Liver (tissue), 9 donors: Measurements from ENCODE around the gene C3orf22. TPM values are rescaled to one million over a fixed set of nuclear protein-coding genes. Genes with fewer than 3 reads are reported as not detected.

Experiments used
- DNase-seq: peaks from one replicate; pipeline ENCODE4 v3.0.0-alpha.2; 2017; ENCODE audit warnings: low spot score
- H3K27ac ChIP-seq, 2 donors: one replicate each; pipeline ENCODE4 v1.7.0; 2013; ENCODE audit warnings: inconsistent platforms in 2 of 2, low read length in 2 of 2, control low read depth in 1 of 2, low read depth in 1 of 2, mild to moderate bottlenecking in 1 of 2
- H3K27me3 ChIP-seq, 4 donors: one replicate each; pipeline versions ENCODE4 v1.6.1 to v1.7.0; 2013; ENCODE audit warnings: low read length in 3 of 4, inconsistent platforms in 1 of 4, mild to moderate bottlenecking in 1 of 4, moderate library complexity in 1 of 4; ENCODE audit not compliant: control insufficient read depth in 4 of 4, insufficient read depth in 4 of 4
- H3K36me3 ChIP-seq, 4 donors: one replicate each; pipeline versions ENCODE4 v1.6.1 to v1.7.0; 2013; ENCODE audit warnings: low read length in 3 of 4, mild to moderate bottlenecking in 3 of 4, low read depth in 1 of 4, moderate library complexity in 1 of 4; ENCODE audit not compliant: control insufficient read depth in 4 of 4, insufficient read depth in 3 of 4
- H3K4me1 ChIP-seq, 4 donors: one replicate each; pipeline versions ENCODE4 v1.6.1 to v1.7.0; 2013; ENCODE audit warnings: low read length in 3 of 4, mild to moderate bottlenecking in 3 of 4, moderate library complexity in 1 of 4; ENCODE audit not compliant: control insufficient read depth in 4 of 4, insufficient read depth in 4 of 4
- H3K4me3 ChIP-seq, 3 donors: one replicate each; pipeline versions ENCODE4 v1.6.1 to v1.7.0; 2013; ENCODE audit warnings: low read length in 3 of 3, control low read depth in 1 of 3, low read depth in 1 of 3, mild to moderate bottlenecking in 1 of 3
- H3K9ac ChIP-seq, 2 donors: one replicate each; pipeline ENCODE4 v1.7.0; 2013; ENCODE audit warnings: low read length in 2 of 2, mild to moderate bottlenecking in 2 of 2, moderate library complexity in 2 of 2, control low read depth in 1 of 2, low read depth in 1 of 2
- H3K9me3 ChIP-seq, 4 donors: one replicate each; pipeline versions ENCODE4 v1.6.1 to v1.7.0; 2013; ENCODE audit warnings: low read length in 3 of 4; ENCODE audit not compliant: control insufficient read depth in 4 of 4
- ATF3 ChIP-seq: IDR thresholded peaks from 2 replicates; pipeline ENCODE4 v1.6.1; 2016; ENCODE audit warnings: antibody characterized with exemption
- EGR1 ChIP-seq, 2 donors: IDR thresholded peaks; 2 replicates each; pipeline ENCODE4 v1.6.1; 2016 to 2018; ENCODE audit warnings: antibody characterized with exemption in 2 of 2, low read depth in 2 of 2
- FOXA1 ChIP-seq: IDR thresholded peaks from 2 replicates; pipeline ENCODE4 v1.6.1; 2016; ENCODE audit warnings: antibody characterized with exemption
- GABPA ChIP-seq, 2 donors: IDR thresholded peaks in 1 of 2; conservative IDR thresholded peaks in 1 of 2; 2 replicates each; pipeline ENCODE4 v1.6.1; 2016; ENCODE audit warnings: antibody characterized with exemption in 2 of 2, mild to moderate bottlenecking in 1 of 2, moderate library complexity in 1 of 2
- HNF4A ChIP-seq, 2 donors: conservative IDR thresholded peaks; 2 replicates each; pipeline ENCODE4 v1.6.1; 2016; ENCODE audit warnings: antibody characterized with exemption in 2 of 2, mild to moderate bottlenecking in 2 of 2
- HNF4G ChIP-seq: IDR thresholded peaks from 2 replicates; pipeline ENCODE4 v1.6.1; 2016; ENCODE audit warnings: antibody characterized with exemption
- MAX ChIP-seq: IDR thresholded peaks from 2 replicates; pipeline ENCODE4 v1.6.1; 2016; ENCODE audit warnings: antibody characterized with exemption
- NR2F2 ChIP-seq: IDR thresholded peaks from 2 replicates; pipeline ENCODE4 v1.6.1; 2016; ENCODE audit warnings: antibody characterized with exemption
- RAD21 ChIP-seq, 2 donors: IDR thresholded peaks; 2 replicates each; pipeline ENCODE4 v1.6.1; 2016; ENCODE audit warnings: antibody characterized with exemption in 2 of 2, mild to moderate bottlenecking in 2 of 2
- REST ChIP-seq: IDR thresholded peaks from 2 replicates; pipeline ENCODE4 v1.6.1; 2016; ENCODE audit warnings: antibody characterized with exemption, mild to moderate bottlenecking
- RXRA ChIP-seq, 2 donors: IDR thresholded peaks; 2 replicates each; pipeline ENCODE4 v1.6.1; 2017 to 2018; ENCODE audit warnings: antibody characterized with exemption in 2 of 2, mild to moderate bottlenecking in 1 of 2
- TAF1 ChIP-seq: conservative IDR thresholded peaks from 2 replicates; pipeline ENCODE4 v1.6.1; 2016; ENCODE audit warnings: antibody characterized with exemption, mild to moderate bottlenecking
- YY1 ChIP-seq: IDR thresholded peaks from 2 replicates; pipeline ENCODE4 v1.6.1; 2016; ENCODE audit warnings: antibody characterized with exemption, mild to moderate bottlenecking
- ZBTB33 ChIP-seq: IDR thresholded peaks from 2 replicates; pipeline ENCODE4 v1.6.1; 2016; ENCODE audit warnings: antibody characterized with exemption
- WGBS: extraction: QIAGEN DNeasy Blood & Tissue Kit; methylation state at CpG from one replicate; pipeline ENCODE4 v1.1.7; 2013; 5-methylcytosine and 5-hydroxymethylcytosine counted together
- polyA plus RNA-seq, 2 donors: library from polyadenylated mRNA; stranded (reverse) in 1 of 2; unstranded in 1 of 2; fragments of 200-250 nt in 1 of 2; fragments of >200 nt in 1 of 2; fragmentation: Nextera tagmentation in 1 of 2; extraction: Ambion mirVana in 1 of 2; gene quantifications; one replicate each; pipeline versions ENCODE4 v1.2.1 to v1.2.3, GENCODE V29; 2013 to 2015
- total RNA-seq, 2 donors: library from RNA; depleted of rRNA; stranded (reverse); fragments of >200 nt; gene quantifications; one replicate each; pipeline ENCODE4 v1.2.3, GENCODE V29; 2014
- donor health status: healthy.
- donor health status: healthy.
- donor health status: healthy.
- donor health status: healthy.
- donor health status: healthy.

The C3orf22 gene
- total and polyA plus RNA-seq, 4 donors = not detected

GRCh38 chr3:126607214-126607908 lies 48.6 kb upstream of the C3orf22 start (continued):
- TF ChIP-seq REST (no peak), MAX (no peak), HNF4A (conservative IDR thresholded peaks at IDR 0.05) (no peak)

- WGBS = 94% methylated on average over 3 of the region's 3 CpGs
- no peak for DNase-seq
- Histone ChIP-seq H3K4me1 (no peaks in the 10 kb centered on the region), H3K9me3 (no peaks in the 10 kb centered on the region), H3K4me3 (no peak overlapping the region), H3K36me3 (peaks cover 4 to 42% (median 27%) of the 10 kb centered on the region in 4 donors), H3K27ac (no peak overlapping the region), H3K9ac (no peak overlapping the region), H3K27me3 (no peaks in the 10 kb centered on the region)
- TF ChIP-seq ATF3 = no peak
- TF ChIP-seq TAF1 = no peak
- no peak for TF ChIP-seq HNF4A (conservative IDR thresholded peaks at IDR 0.05)
- TF ChIP-seq GABPA (IDR thresholded peaks at IDR 0.05 in 1 of 2, conservative IDR thresholded peaks at IDR 0.05 in 1 of 2) = no peak
- no peak for TF ChIP-seq FOXA1
These were observed 47.3 kb upstream of the C3orf22 start for GRCh38 chr3:126606001-126606400.

GRCh38 chr3:126604691-126605090 lies 46.0 kb upstream of the C3orf22 start:
- no peak overlapping the region for H3K9ac ChIP-seq
- H3K27me3 ChIP-seq = no peaks in the 10 kb centered on the region
- WGBS = 92% methylated on average over 6 of the region's 6 CpGs
- H3K36me3 ChIP-seq = peaks cover 4 to 33% (median 19%) of the 10 kb centered on the region in 4 donors
- TF ChIP-seq NR2F2 (no peak), RXRA (IDR thresholded peaks at IDR 0.05) (no peak), RAD21 (IDR thresholded peaks at IDR 0.05) (no peak), REST (no peak), HNF4A (conservative IDR thresholded peaks at IDR 0.05) (no peak), EGR1 (IDR thresholded peaks at IDR 0.05; ENCODE audit: low read depth in 2 of 2) (no peak), HNF4G (no peak), YY1 (no peak), ZBTB33 (no peak)
- H3K4me3 ChIP-seq = no peak overlapping the region
- H3K27ac ChIP-seq = no peak overlapping the region
- H3K9me3 ChIP-seq = no peaks in the 10 kb centered on the region
- no peaks in the 10 kb centered on the region for H3K4me1 ChIP-seq
- no peak for DNase-seq
